Retina (tissue), 1 donor: ENCODE data around the gene COA5.
"Not testable (repeated sequence)": the region's sequence is repeated elsewhere in the genome, so short reads cannot be mapped to it uniquely, and the experiment has no call there.

ENCODE experiments used
- DNase-seq: peaks from one replicate; pipeline ENCODE4 v3.0.0-alpha.2; 2016

Gene COA5

GRCh38 chr2:98605076-98605475 is 3.2 kb downstream of the COA5 start:
- DNase-seq: no peak

DNA sequence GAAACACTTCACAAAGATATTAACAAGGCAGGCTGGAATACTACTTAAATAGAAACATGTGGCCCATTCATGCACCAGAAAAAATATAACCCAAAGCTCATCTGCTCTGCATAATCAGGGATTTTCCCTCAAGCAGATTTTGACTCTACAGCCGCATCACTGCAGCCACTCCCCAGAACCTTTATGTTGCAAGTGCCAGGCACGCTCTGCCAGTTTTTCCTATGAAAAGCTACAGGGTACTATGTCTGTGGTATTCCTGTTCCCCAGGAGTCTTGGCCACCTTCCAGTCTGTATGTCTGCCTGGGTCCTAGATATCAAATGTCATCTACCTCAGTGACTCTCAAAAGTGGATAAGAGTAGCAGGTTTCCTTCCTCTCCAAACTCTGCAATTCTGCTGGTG is 3.8 kb downstream of the COA5 start:
- no peak for DNase-seq

GRCh38 chr2:98601532-98602132 is 6.7 kb downstream of the COA5 start:
- peak; percentile 27 for DNase-seq

DNA sequence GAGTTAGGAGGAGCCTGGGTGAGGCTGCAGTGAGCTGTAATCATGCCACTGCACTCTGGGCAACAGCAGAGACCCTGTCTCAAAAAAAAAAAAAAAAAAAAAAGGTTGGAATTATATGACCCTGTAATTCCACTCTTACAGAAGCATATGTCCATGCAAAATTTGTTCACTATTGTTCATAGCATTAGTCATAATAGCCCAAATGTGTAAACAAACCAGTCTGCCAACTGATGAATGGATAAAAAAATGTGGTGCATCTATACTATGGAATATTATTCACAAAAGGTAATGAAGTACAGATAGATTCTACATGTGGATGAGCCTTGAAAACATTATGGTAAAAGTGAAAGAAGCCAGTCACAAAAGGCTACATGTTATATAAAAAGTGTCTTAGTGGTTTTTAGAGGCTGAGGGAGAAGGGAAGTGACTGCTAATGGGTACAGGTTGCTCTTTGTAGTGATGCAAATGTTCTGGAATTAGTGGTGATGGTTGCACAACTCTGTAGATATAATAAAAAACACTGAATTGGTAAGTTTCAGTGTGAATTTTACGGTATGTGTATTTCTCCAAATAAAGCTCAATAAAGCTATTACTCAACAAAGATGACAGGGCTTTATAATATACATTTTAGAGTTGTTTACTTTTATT is 9.4 kb downstream of the COA5 start:
- no peak for DNase-seq

- DNase-seq: not testable (repeated sequence)
Measured at GRCh38 chr2:98594665-98595064, 13.6 kb downstream of the COA5 start.

GRCh38 chr2:98592565-98592964 is 15.7 kb downstream of the COA5 start:
- DNase-seq: no peak

DNA sequence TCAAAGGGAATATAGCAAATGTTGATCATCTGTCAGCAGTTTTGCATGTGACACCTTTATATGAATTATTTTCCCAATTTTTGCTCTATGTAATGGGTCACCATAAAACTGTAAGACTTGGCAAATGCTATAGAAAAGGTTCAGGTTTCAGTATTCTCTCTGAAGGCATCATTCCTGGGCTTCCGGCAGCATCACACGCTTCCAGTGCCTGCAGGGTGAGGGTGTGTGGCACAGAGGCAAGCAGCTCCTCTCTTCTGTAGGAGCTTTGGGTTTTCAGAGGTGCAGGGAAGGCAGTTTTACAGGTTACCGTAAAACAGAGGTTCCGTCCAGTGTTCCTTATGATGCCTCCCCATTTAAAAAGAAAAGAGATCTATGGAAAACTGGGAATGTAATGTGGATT is 18.8 kb downstream of the COA5 start:
- DNase-seq: no peak

DNA sequence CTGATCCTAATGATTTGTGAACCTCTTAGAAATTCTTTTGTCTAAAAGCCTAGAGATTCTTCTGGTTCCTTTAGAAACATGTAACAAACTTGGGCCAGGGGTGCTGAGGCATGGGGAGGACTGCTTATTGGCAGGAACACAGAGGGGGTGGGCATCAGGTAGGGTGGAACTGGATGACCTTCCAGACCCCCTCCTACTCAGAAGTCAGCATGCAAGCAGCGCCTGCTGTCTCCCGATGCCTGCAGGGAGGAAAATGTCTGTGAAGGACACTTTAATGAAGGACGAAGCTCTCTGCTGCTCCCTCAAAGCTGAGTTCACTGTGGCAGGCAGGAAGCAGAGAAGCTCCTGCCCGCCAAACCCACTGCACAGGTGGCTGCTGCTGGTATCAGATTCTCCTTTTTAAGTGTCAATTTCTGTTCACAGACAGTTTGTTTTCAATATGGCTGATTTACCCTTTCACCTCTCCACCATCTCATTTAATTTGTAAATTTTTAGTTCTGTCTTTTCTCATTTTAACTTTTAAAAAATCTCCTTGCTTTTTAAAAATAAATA is 19.4 kb downstream of the COA5 start:
- DNase-seq: no peak

DNA sequence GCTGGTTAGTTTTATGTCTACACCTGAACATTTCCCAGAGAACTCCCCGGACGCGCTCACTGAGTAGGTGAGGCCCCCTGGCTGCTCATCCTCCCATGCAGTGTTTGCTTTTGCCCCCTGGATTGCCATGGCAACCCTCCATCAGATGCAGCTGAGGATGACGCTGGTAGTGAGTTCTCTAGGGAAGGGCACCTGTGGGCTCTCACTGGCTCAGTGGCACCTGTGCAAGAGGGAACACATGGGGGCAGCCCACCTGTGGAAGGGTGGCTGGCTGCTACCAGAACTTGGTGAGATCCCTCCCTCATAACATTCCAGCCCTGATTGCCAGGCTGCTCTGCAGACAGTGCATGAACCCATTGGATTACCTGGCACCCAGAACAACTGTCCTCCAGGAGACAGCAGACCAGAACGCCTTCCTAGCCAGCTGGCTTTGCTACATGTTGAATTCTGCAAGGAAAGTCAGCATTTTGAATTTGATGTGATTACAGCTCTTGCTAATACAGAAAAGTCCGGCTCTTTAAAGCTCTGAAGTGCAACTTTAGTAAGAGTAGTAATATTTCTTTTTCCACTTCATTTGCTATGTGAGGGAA is 21.7 kb downstream of the COA5 start:
- DNase-seq: no peak

DNA sequence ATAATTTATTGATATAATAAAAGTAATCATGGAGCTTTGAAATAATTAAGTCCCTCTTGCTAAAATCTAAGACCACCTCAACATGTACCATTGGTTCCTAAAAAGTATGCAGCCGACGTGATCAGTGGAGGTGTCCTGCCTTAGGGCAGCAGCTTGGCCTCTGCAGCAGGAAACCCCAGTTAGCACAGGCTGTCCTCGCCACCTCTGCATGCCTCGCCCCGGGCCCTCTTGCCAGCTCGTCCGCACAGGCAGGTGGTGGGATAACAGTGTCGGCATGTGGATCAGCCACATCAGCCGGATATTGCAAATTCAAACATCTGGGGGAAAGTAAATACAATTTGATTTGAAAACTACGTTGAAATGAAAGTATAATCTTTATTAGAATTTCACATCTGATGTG is 22.9 kb downstream of the COA5 start:
- DNase-seq: no peak

GRCh38 chr2:98583816-98584618 is 24.3 kb downstream of the COA5 start:
- DNase-seq: no peak

GRCh38 chr2:98583276-98583675 is 25.0 kb downstream of the COA5 start:
- no peak for DNase-seq

- no peak for DNase-seq
Measured at GRCh38 chr2:98582523-98582922, 25.8 kb downstream of the COA5 start.

- no peak for DNase-seq
Measured at GRCh38 chr2:98580656-98581284, 27.5 kb downstream of the COA5 start.

DNA sequence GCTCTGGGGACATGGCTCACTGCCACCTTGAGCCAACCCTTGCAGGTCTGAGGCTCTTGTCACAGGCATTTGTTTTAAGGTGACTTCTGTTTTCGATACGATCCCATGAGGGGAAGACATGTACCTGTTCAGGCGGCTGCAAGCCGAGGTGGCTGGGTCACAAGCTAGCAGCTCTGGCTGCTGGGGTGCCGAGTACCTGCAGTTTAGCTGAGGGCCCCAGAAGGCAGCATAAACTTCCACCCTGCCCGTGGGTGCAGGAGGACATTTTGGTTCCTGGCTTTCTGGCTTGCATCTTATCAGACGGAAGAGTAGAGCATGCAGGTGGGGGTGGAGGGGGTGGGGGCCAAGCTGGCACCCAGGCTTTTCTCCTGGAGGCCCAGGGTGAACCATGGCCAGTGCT is 28.4 kb downstream of the COA5 start:
- no peak for DNase-seq

DNA sequence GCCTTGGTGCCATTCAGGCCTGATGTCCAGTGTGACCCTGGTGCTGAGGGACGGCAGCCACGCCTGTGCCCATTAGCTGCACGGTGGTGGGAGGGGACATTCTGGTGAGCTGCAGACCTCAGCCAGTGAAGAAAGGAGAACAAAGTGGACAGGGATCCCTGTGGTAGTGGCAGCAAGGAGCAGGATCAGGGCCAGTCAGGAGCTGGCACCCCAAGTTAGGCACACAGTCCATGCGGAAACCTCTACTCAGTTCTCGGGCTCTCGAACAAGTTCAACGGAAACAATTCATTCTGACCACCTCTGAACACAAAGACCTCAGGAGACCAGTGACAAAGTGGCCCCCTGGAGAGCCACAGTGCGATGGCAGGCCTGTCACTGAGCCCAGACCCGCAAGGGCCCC is 30.1 kb downstream of the COA5 start:
- no peak for DNase-seq

DNA sequence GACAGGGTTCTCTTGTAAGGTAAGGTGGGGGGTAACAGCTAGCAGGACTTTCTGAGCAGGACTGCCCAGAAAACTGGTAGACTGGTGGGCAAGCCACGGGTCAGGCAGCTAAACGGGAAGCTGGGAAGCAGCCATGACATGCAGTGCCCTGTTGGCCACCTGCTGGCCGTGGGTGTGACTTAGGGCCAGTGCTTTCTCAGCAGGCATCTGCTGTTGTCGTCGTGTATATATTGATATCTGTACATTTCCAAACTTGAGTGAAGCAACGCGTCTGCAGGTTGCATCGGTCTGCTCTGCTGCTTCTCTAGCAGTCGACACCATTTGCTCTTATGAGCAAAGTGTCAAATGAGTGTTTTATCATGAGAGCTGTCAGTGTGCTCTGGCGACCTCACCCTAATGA is 31.0 kb downstream of the COA5 start:
- no peak for DNase-seq

GRCh38 chr2:98576666-98577312 is 31.5 kb downstream of the COA5 start:
- no peak for DNase-seq

- no peak for DNase-seq
Measured at GRCh38 chr2:98573426-98573825, 34.9 kb downstream of the COA5 start.

- DNase-seq: no peak
Measured at GRCh38 chr2:98572676-98573075, 35.6 kb downstream of the COA5 start.

GRCh38 chr2:98572211-98572610 is 36.1 kb downstream of the COA5 start:
- no peak for DNase-seq

GRCh38 chr2:98571796-98572195 is 36.5 kb downstream of the COA5 start:
- no peak for DNase-seq
